Measurements from ENCODE around the gene C1orf122.

GRCh38 chr1:37824001-37824400, 16.4 kb downstream of the C1orf122 start:
- TF ChIP-seq RFX5 (IDR thresholded peaks at IDR 0.05; ENCODE audit: low read length) (no peak), MAX (IDR thresholded peaks at IDR 0.05; ENCODE audit: low read depth) (no peak)
